ENCODE results near the gene HOXB13. TPM values are rescaled to one million over a fixed set of nuclear protein-coding genes. Genes with fewer than 3 reads are reported as not detected.

The HOXB13 gene
- total and polyA plus RNA-seq, 2 donors (not counting 3 experiments of a cell fraction or from before 2014, with no cell fraction given) = not detected

DNA sequence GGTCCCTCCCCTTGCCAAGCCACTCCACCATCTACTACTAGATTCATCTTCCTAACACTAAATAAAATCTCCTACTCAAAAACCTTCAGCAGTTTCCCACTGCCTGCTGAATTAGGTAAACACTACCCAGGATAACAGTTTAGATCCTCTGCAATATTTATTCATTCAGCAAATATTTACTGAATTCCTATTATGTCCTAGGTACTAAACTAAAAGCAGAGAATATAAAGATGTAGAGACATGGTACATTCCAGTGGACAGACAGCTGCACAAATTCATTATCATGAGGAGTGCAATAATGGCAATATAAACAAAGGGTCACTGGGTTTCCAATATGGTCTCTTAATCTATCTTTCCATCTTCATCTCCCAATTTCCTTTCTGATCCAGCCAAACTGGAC is 30.7 kb upstream of the HOXB13 start:
- peaks cover 29 to 35% of the 10 kb centered on the region in 2 experiments for H3K27me3 ChIP-seq (ENCODE audit: control insufficient read depth in 2 of 2, insufficient read depth in 2 of 2, low read length in 2 of 2)
- no peak overlapping the region for H3K4me3 ChIP-seq (replicated peaks in 1 of 3; ENCODE audit: insufficient read depth in 1 of 3, low read depth in 1 of 3, low read length in 3 of 3)
- no peaks in the 10 kb centered on the region for H3K36me3 ChIP-seq (ENCODE audit: control insufficient read depth in 2 of 2, extremely low read depth in 1 of 2, insufficient read depth in 2 of 2, low read length in 2 of 2)
- FAIRE-seq (no peak), DNase-seq (ENCODE audit: low read depth, low spot score) (no peak)
- dilution Hi-C loops (cut with MboI; ENCODE audit: extremely low pct_ligation_motif_present, low sequenced_read_pairs) (loop anchor here (25.0 kb wide), 1 partner anchor 97 kb away; no protein-coding TSS in a partner anchor), intact Hi-C loops (cut with micrococcal nuclease) (no loop called here)
- BruUV-seq (replicated peaks) = no TSS peak
- H3K9me1 ChIP-seq (replicated peaks; ENCODE audit: control insufficient read depth, extremely low read depth, insufficient read depth, low read length) = no peaks in the 10 kb centered on the region
- CTCF ChIA-PET = no interaction called here
- POLR2A ChIA-PET = no interaction called here
- H3K79me2 ChIP-seq (ENCODE audit: control insufficient read depth, insufficient read depth, low read length) = no peaks in the 10 kb centered on the region
- no peaks in the 10 kb centered on the region for H3K9me3 ChIP-seq (replicated peaks; ENCODE audit: control insufficient read depth, insufficient read depth, low read length)
- no peak overlapping the region for H2AFZ ChIP-seq (ENCODE audit: low read depth, low read length)
- no peak overlapping the region for H3K9ac ChIP-seq (replicated peaks; ENCODE audit: extremely low read depth, insufficient read depth, low read length)
- no peak overlapping the region for H3K4me2 ChIP-seq (ENCODE audit: insufficient read depth, low read length)
- TF ChIP-seq POLR2A (IDR thresholded peaks at IDR 0.05; ENCODE audit: low read depth, low read length) (no peak), GATA2 (IDR thresholded peaks at IDR 0.05; ENCODE audit: insufficient read depth, insufficient read length, low read depth, low read length) (no peak), JUN (IDR thresholded peaks at IDR 0.05; ENCODE audit: borderline replicate concordance, insufficient read depth, insufficient read length, low read depth) (no peak), FOS (IDR thresholded peaks at IDR 0.05; ENCODE audit: borderline replicate concordance, insufficient read depth, low read length) (no peak), MAX (IDR thresholded peaks at IDR 0.05; ENCODE audit: insufficient read depth, insufficient read length) (no peak), EZH2 (IDR thresholded peaks at IDR 0.05; ENCODE audit: borderline replicate concordance, low read depth, low read length, severe bottlenecking) (no peak), MYC (IDR thresholded peaks at IDR 0.05; ENCODE audit: low read depth, low read length) (no peak)
- TF ChIP-seq, protein P1, sequence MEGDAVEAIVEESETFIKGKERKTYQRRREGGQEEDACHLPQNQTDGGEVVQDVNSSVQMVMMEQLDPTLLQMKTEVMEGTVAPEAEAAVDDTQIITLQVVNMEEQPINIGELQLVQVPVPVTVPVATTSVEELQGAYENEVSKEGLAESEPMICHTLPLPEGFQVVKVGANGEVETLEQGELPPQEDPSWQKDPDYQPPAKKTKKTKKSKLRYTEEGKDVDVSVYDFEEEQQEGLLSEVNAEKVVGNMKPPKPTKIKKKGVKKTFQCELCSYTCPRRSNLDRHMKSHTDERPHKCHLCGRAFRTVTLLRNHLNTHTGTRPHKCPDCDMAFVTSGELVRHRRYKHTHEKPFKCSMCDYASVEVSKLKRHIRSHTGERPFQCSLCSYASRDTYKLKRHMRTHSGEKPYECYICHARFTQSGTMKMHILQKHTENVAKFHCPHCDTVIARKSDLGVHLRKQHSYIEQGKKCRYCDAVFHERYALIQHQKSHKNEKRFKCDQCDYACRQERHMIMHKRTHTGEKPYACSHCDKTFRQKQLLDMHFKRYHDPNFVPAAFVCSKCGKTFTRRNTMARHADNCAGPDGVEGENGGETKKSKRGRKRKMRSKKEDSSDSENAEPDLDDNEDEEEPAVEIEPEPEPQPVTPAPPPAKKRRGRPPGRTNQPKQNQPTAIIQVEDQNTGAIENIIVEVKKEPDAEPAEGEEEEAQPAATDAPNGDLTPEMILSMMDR (IDR thresholded peaks at IDR 0.05; ENCODE audit: extremely low read depth in 1 of 2, insufficient read depth in 1 of 2, low read depth in 1 of 2, low read length in 2 of 2) = no peak
- no peaks in the 10 kb centered on the region for H4K20me1 ChIP-seq (replicated peaks; ENCODE audit: control insufficient read depth, extremely low read depth, insufficient read depth, low read length)
- H3K4me1 ChIP-seq (ENCODE audit: control insufficient read depth, extremely low read depth, insufficient read depth, low read length) = peaks cover 11% of the 10 kb centered on the region
- no peak overlapping the region for H3K27ac ChIP-seq (ENCODE audit: insufficient read depth, low read depth, low read length)

All from endothelial cell of umbilical vein (primary cell).